ENCODE results near the gene PASD1.
"Not testable (repeated sequence)": the region's sequence is repeated elsewhere in the genome, so short reads cannot be mapped to it uniquely, and the experiment has no call there.

PASD1 gene, protein sequence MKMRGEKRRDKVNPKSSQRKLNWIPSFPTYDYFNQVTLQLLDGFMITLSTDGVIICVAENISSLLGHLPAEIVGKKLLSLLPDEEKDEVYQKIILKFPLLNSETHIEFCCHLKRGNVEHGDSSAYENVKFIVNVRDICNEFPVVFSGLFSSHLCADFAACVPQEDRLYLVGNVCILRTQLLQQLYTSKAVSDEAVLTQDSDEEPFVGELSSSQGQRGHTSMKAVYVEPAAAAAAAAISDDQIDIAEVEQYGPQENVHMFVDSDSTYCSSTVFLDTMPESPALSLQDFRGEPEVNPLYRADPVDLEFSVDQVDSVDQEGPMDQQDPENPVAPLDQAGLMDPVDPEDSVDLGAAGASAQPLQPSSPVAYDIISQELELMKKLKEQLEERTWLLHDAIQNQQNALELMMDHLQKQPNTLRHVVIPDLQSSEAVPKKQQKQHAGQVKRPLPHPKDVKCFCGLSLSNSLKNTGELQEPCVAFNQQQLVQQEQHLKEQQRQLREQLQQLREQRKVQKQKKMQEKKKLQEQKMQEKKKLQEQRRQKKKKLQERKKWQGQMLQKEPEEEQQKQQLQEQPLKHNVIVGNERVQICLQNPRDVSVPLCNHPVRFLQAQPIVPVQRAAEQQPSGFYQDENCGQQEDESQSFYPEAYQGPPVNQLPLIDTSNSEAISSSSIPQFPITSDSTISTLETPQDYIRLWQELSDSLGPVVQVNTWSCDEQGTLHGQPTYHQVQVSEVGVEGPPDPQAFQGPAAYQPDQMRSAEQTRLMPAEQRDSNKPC
- 0 reads per million in 2 donors for total RNA-seq

DNA sequence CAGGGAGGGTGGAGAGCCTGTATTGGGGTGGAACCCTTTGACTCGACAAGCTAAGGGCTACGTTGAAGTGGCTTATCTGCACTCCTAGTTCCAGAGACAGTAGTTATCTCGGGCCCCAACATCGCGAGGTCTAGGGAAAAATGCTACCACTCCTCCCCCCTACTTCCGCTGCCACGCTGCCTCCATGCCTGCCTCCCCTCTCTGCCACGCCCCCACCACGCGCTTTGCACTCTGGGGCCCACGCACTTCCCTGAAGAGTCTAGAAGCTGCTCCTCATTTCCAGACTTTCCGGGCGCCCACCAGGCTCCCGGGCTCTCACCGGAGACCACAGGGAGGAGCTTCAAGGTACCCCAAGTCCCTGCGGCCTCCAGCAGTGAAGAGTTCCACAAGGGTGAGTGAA, at the start of gene PASD1:
Gene PASD1 (plus strand): TSS at position 227 of the 400 bp plus-strand sequence. CDS start 37,879 bp downstream, outside the sequence.
- no peak for DNase-seq

DNA sequence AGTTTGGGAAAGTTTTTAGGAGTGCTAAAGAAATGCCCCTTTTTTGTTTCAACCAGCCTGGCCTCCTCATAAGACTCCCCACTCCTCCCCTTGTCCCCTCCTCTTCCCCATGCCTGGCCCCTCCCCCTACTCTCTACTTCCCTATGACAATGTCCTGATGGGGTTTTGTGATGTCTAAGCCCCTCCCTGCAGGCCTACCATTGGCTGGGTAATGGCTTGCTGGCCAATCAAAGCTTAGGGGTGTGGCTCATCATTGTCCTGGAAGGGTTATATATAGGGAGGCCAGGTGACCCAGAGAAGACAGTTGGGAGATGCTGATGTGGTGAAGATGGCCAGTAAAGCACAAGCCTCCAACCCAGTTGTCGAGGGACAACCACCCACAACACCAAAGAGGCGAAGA, 48.2 kb upstream of the PASD1 start:
- no peak for DNase-seq

DNA sequence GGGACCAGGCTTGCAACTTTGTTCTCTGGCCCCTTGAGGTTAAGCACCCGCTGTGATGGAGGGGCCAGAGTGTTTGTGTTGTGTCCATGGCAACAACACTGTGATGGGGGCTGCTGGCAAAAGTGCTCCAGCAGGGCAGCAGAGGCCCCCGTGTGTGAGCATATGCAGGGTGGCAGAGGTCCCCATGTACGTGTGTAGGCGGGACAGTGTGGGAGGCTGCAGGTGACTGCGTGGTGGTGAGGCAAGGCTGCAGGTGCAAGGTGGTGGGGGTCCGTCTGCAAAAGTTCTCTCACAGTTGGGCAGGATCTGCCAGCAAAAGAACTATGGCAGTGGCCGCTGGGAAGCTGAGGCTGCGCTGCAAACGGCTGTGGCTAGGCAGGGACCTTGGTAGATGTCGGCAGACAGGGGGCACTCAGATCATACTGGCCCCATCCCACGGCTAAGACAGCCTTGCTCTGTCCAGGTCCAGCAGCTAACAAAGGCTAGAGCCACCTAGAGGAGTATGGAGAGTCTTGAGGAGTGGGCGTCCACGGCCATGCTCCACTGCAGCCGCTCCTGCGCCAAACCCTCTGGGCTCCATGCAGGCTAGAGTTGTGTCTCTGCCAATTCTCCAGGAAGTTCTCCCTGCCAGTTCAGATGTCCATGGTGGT, 46.8 kb upstream of the PASD1 start:
- DNase-seq: no peak

DNA sequence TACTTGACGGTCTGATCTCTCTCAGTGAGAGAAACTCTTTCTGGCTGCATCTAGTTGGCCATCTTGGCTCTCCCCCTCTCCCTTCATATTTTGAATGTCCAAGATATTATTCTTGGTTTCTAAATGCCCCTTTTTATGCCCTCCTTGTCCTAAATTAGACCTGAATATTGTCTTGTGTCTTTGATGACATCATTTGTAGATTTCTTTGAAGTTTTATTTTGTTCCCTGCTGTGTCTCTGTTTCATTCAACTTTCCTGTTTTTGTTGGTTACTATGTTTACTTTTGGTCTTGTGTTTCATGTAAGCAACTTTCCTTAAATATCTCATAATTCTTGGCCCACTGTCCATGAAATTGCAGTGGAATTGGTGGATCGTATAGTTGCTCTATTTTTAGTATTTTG, 46.1 kb upstream of the PASD1 start:
- DNase-seq: no peak

DNA sequence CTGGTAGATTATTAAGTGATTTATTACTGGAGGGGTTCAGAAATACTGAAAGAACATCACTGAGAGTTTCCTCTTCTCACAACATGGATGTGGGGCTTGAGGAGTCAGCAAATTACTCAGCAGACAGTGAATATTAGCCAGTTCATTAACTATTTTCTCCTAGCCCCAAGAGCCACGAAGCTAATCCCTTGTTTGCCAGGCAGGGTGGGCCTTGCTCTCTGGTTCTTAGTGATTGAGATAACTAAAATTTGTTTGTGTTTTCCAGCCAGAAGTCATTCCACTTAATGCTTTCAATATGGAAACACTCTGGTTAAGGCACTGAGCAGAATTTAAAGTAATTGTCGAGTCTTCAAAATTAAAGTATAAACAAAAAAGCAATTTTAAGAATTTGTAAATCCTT, 40.1 kb upstream of the PASD1 start:
- DNase-seq: no peak

DNA sequence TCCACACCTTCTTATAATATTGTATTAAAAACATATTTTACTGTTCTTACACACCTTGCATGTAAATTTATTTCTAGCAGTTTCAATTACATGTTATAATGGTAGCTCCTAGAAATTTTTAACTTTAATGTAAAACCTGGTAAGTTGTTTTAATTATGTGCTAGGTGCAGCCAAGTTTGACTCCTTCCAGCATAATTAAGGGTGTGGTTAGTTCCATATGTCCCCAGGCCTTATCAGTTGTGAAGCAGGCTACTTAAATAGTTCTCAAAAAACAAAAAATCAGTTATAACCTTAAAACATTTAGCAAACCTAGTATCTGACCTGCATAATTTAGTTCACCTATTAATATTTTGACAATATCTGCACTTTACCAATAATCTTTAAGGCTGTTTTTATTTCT, 26.9 kb upstream of the PASD1 start:
- DNase-seq: no peak

DNA sequence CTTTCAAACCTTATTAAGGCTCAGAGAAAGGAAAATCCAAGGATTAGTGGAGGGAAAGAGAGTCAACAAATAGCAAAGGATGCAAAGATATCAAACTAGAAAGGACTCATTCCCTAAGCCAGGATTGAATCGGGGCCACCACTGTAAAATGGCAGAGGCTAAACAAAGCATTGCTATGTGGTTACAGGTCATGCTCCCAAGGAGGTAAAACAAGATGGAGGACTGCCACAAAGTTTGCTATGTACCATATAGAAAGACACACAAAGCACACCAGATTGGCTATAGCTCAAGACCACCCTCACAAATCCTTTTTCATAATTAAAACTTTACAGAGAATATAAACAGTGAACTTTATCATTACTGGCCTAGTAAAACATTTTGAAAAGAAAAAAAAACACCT, 25.9 kb upstream of the PASD1 start:
- no peak for DNase-seq

DNA sequence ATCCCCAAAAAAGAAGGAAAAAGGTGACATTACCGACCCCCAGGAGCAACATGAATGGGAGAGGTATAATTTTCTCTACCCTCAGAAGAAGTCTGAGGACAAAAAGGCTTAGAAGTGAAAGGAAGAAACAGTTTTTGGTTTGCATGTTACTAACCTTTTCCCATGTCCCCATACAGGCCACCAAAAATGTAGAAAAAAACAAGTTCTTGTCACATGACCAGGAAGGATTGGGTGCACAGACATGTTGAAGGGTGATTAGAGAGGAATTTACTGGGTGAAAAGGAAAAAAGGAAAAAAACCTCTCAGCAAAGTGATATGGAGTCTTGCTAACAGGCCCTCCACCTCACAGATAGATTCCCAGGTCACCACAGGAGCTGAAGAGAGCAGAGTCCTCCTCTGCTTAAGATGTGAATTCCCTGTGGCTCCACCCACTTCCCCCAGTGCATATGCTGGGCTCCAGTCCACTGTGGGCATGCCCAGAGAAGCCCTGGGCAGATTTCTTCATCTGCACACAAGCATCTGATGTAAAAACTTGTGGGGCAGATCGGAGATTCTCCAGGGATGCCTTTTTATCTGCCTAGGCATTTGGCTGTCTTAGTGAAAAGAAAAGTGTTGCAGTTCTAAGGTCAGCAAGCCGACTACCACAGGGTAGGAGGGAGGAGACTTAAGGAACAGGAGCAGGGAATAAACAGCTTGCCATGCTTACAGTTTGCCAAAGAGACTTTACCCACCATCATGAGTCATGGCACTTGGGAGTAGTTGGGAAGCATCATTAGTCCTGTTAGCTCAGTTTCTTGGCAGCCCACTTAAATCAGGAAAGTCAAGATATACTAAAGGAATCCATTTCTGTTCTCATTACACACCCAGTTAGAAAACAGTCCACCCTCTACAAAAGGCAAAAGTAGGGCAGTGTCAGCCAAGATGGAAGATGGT, 25.0 kb upstream of the PASD1 start:
- no peak for DNase-seq

DNA sequence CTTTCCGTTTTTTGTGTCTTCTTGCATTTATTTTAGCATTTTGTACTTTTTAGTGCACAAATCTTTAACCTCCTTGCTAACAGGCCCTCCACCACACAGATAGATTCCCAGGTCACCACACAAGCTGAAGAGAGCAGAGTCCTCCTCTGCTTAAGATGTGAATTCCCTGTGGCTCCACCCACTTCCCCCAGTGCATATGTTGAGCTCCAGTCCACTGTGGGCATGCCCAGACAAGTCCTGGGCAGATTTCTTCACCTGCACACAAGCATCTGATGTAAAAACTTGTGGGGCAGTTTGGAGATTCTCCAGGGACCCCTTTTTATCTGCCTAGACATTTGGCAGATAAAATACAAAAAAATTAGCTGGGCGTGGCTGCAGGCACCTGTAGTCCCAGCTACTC, 19.8 kb upstream of the PASD1 start:
- DNase-seq: no peak

DNA sequence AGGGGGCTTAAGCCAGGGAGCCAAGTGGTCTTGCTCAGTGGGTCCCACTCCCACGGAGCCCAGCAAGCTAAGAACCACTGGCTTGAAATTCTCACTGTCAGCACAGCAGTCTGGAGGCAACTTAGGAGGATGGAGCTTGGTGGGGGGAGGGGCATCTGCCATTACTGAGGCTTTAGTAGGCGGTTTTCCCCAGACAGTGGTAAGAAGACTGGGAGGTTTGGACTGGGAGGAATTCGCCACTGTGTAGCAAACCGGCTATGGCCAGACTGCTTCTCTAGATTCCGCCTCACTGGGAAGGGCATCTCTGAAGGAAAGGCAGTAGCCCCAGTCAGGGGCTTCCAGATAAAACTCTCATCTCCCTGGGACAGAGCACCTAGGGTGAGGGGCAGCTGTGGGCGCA, 17.2 kb upstream of the PASD1 start:
- DNase-seq: not testable (repeated sequence)

DNA sequence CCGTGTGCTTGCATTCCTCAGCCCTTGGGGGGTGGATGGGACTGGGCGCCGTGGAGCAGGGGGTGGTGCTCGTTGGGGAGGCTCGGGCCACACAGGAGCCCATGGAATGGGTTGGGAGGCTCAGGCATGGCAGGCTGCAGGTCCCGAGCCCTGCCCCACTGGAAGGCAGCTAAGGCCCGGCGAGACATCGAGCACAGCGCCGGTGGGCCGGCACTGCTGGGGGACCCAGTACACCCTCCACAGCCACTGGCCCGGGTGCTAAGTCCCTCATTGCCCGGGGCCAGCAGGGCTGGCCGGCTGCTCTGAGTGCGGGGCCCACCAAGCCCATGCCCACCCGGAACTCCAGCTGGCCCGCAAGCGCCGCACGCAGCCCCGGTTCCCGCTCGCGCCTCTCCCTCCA, 12.3 kb upstream of the PASD1 start:
- DNase-seq: not testable (repeated sequence)

DNA sequence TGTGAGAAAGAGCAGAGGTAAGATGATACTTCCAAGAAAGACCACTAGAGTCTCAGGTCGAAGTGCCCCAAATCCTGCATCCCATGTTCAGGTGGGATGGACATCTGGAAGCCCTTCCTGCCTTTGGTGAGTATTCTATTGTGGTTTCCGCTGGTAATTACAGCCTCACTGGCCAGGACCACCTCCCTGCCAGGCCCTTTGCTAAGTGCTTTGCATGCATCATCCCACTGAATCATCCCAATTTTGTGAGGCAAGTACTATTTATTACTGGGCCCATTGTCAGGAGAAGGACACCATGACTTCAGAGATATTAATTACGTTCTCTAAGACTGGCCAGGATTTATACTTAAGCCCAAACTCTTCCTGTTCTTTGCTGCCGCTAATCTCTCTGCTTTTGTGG, 10.7 kb upstream of the PASD1 start:
- DNase-seq: no peak

DNA sequence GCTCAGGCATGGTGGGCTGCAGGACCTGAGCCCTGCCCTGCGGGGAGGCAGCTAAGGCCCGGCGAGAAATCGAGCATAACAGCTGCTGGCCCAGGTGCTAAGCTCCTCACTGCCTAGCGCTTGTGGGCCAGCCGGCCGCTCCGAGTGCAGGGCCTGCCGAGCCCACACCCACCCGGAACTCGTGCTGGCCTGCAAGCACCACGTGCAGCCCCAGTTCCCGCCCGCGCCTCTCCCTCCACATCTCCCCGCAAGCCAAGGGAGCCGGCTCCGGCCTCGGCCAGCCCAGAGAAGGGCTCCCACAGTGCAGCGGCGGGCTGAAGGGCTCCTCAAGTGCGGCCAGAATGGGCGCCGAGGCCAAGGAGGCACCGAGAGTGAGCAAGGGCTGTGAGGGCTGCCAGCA, 8.2 kb upstream of the PASD1 start:
- DNase-seq: not testable (repeated sequence)

DNA sequence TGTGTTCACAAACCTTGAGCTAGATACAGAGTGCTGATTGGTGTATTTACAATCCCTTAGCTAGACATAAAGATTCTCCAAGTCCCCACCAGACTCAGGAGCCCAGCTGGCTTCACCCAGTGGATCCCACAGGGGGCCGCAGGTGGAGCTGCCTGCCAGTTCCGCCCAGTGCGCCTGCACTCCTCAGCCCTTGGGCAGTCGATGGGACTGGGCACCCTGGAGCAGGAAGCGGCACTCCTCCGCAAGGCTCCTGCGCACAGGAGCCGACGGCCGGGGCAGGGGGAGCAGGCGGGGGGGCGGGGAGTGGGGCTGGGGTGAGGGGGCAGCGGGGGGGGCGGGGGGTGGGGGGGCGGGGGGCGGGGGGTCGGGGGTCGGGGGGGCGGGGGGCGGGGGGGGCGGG, 990 bp upstream of the PASD1 start:
- not testable (repeated sequence) for DNase-seq

DNA sequence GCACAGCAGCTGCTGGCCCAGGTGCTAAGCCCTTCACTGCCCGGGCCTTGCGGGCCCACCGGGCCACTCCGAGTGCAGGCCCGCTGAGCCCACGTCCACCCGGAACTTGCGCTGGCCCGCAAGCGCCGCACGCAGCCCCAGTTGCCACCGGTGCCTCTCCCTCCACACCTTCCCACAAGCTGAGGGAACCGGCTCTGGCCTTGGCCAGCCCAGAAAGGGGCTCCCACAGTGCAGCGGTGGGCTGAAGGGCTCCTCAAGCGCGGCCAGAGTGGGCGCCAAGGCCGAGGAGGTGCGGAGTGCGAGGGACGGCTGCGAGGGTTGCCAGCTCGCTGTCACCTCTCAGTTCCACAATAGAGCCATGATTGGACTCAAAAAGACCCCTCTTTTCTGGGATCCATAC, 472 bp upstream of the PASD1 start:
- not testable (repeated sequence) for DNase-seq

DNA sequence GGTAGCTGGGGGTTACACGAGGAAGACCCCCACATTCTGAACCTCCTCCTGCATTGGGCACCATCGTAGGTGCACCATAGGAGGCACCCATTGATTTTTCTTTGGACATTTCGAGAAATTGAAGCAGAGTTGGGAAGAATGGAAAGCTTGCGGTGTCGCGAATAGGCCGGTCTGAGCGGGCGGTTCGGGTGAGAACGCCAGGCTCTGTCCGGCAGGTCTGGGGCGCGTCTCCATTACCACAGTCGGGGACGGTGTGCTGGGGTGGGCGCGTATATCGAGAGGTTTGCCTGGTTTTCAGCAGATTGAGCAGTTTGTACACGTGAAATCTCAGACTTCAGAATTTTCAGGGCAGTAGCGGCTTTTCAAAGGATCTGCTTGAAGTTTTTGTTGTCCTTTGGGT, 560 bp downstream of the PASD1 start:
- DNase-seq: no peak

DNA sequence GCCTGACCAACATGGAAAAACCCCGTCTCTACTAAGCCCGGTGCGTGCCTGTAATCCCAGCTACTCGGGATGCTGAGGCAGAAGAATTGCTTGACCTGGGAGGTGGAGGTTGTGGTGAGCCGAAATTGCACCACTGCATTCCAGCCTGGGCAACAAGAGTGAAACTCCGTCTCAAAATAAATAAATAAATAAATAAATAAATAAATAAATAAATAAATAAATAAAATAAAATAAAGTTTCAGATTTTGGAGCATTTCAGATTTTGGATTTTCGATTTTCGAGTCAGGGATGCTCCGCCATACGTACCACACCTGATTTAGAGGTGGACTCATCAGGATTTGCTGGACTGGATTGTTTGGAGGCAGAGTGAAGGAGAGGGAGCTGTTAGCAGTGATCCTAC, 3.4 kb downstream of the PASD1 start:
- DNase-seq: not testable (repeated sequence)

DNA sequence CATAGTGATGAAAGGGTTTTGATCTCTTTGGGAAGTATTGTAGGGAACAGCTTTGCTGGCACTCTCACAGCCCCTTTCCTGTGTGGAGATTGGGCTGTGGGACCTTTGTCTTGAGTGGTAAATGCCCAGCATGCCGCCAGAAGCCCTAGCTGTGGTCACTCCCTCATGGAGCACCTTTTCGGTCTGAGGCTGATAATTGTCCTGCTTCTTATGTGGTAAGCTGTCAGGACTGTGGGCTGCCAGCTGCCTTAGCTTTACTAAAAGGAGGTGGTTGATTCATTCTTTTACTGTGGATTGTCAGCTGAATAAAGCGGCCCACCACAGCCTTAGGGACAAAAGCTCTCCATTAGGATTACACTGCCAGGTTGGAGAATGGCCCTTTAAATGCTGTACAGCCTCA, 7.1 kb downstream of the PASD1 start:
- DNase-seq: no peak

DNA sequence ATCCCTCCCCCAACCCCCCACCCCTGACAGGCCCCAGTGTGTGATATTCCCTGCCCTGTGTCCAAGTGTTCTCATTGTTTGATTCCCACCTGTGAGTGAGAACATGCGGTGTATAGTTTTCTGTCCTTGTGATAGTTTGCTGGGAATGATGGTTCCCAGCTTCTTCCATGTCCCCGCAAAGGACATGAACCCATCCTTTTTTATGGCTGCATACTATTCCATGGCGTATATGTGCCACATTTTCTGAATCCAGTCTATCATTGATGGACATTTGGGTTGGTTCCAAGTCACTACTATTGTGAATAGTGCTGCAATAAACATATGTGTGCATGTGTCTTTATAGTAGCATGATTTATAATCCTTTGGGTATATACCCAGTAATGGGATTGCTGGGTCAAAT, 29.9 kb downstream of the PASD1 start:
- not testable (repeated sequence) for DNase-seq

DNA sequence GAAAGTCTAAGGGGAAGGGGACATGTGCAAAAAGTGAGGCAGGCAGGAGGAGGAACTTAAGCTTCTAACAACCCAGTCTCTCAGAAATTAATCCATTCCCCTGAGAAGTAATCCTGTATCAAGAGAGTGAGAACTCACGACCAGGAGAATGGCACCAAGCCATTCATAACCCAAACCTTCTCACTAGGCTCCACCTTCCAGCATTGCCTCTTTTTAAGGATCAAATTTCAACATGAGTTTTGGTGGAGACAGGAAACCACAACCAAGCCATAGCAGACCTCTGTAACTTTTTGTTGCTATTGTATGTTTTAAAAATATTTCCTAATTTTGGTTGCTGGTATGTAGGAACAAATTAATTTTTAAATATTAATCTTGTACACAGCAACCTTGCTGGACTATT, 32.8 kb downstream of the PASD1 start:
- no peak for DNase-seq

DNA sequence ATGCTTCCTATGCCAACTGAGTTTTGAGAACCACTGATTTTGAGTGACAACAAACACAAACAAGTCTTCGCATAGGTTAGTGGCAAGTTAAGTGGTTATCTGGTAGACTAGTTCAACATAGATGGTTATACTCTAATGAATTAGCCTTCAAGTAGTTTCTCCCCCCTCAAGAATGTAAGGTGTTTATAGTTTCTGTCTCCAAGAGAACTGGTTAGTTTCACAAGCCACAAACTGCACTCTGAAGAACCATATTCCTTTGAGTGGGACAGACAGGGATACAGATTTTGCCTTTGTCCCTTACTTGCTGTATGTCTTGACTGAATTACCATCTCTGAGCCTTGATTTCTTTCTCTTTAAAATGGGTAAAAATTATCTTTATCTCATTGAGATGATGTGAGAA, 41.5 kb downstream of the PASD1 start:
- no peak for DNase-seq

DNA sequence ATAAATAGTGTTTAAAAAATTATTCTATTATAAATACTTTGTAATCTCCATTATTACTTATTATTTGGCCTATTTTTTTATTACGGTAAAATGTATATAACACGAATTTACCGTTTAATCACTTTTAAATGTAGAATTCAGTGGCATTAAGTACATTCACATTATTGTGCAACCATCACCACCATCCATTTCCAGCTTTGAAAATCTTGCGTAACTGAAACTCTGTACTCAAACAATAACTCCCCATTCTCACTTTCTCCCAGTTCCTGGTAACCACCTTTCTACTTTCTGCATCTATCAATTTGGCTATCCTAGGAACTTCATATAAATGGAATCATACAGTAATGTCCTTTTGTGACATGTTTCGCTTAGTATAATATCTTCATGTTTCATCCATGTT, 45.7 kb downstream of the PASD1 start:
- DNase-seq: no peak

DNA sequence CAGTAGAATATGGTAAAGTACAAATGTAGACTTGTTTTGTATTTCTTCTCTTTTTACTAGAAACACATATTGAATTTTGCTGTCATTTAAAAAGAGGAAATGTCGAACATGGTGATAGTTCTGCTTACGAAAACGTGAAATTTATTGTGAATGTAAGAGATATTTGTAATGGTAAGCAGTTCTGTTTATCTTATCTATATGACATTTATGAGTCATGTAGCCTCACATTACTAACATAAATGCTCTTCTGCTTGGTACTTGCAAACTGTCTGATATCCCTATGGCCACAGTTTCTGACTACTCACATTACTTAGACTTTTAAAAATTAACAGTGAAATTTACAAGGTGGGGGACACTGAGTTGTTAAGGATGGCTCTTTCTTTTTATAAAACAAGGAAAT, 57.9 kb downstream of the PASD1 start:
- DNase-seq: no peak
